ENCODE results near the gene OR52B4.
"Not testable (repeated sequence)": the region's sequence is repeated elsewhere in the genome, so short reads cannot be mapped to it uniquely, and the experiment has no call there.

Gene OR52B4

GRCh38 chr11:4368286-4368685 lies at the start of gene OR52B4:
OR52B4 (minus strand) TSS chr11:4368386; CDS start chr11:4368295, 91 bp downstream.
- in situ Hi-C loops (cut with HindIII; ENCODE audit: low pct_ligation_motif_present, low pct_unique_long_range_greater_than_20kb, low sequenced_read_pairs), result no loop called here
- DNase-seq, result no peak

- DNase-seq, result no peak
- in situ Hi-C loops (cut with HindIII; ENCODE audit: low pct_ligation_motif_present, low pct_unique_long_range_greater_than_20kb, low sequenced_read_pairs), result no loop called here
Observed at GRCh38 chr11:4416816-4417215, 48.6 kb upstream of the OR52B4 start.

GRCh38 chr11:4416306-4416705 lies 48.1 kb upstream of the OR52B4 start:
- no peak for DNase-seq
- in situ Hi-C loops (cut with HindIII; ENCODE audit: low pct_ligation_motif_present, low pct_unique_long_range_greater_than_20kb, low sequenced_read_pairs), result no loop called here

GRCh38 chr11:4406206-4406605 lies 38.0 kb upstream of the OR52B4 start:
- in situ Hi-C loops (cut with HindIII; ENCODE audit: low pct_ligation_motif_present, low pct_unique_long_range_greater_than_20kb, low sequenced_read_pairs); DNase-seq: not testable (repeated sequence)

- in situ Hi-C loops (cut with HindIII; ENCODE audit: low pct_ligation_motif_present, low pct_unique_long_range_greater_than_20kb, low sequenced_read_pairs), result no loop called here
- no peak for DNase-seq
Observed at GRCh38 chr11:4393858-4394223, 25.7 kb upstream of the OR52B4 start.

- in situ Hi-C loops (cut with HindIII; ENCODE audit: low pct_ligation_motif_present, low pct_unique_long_range_greater_than_20kb, low sequenced_read_pairs), result no loop called here
- peak; percentile 83 for DNase-seq
Observed at GRCh38 chr11:4393209-4393857, 25.1 kb upstream of the OR52B4 start, which contains the start of gene TRIM21. TRIM21 (minus strand) TSS chr11:4393702; CDS start chr11:4390409, 3,293 bp downstream.

- DNase-seq, result no peak
Observed at GRCh38 chr11:4388221-4388620, 20.0 kb upstream of the OR52B4 start.

GRCh38 chr11:4385978-4386740 lies 18.0 kb upstream of the OR52B4 start:
- DNase-seq, result no peak
- in situ Hi-C loops (cut with HindIII; ENCODE audit: low pct_ligation_motif_present, low pct_unique_long_range_greater_than_20kb, low sequenced_read_pairs), result no loop called here

More at GRCh38 chr11:4388221-4388620, 20.0 kb upstream of the OR52B4 start:
- in situ Hi-C loops (cut with HindIII; ENCODE audit: low pct_ligation_motif_present, low pct_unique_long_range_greater_than_20kb, low sequenced_read_pairs), result no loop called here

- no peak for DNase-seq
- in situ Hi-C loops (cut with HindIII; ENCODE audit: low pct_ligation_motif_present, low pct_unique_long_range_greater_than_20kb, low sequenced_read_pairs), result no loop called here
Observed at GRCh38 chr11:4381901-4382300, 13.7 kb upstream of the OR52B4 start.

- in situ Hi-C loops (cut with HindIII; ENCODE audit: low pct_ligation_motif_present, low pct_unique_long_range_greater_than_20kb, low sequenced_read_pairs), result no loop called here
- DNase-seq, result no peak
Observed at GRCh38 chr11:4375431-4376140, 7.4 kb upstream of the OR52B4 start.

GRCh38 chr11:4370166-4370565 lies 2.0 kb upstream of the OR52B4 start:
- DNase-seq, result no peak
- in situ Hi-C loops (cut with HindIII; ENCODE audit: low pct_ligation_motif_present, low pct_unique_long_range_greater_than_20kb, low sequenced_read_pairs), result no loop called here

GRCh38 chr11:4348142-4348541 lies 20.0 kb downstream of the OR52B4 start:
- in situ Hi-C loops (cut with HindIII; ENCODE audit: low pct_ligation_motif_present, low pct_unique_long_range_greater_than_20kb, low sequenced_read_pairs); DNase-seq: not testable (repeated sequence)

GRCh38 chr11:4345366-4345765 lies 22.8 kb downstream of the OR52B4 start:
- in situ Hi-C loops (cut with HindIII; ENCODE audit: low pct_ligation_motif_present, low pct_unique_long_range_greater_than_20kb, low sequenced_read_pairs); DNase-seq: not testable (repeated sequence)

- DNase-seq; in situ Hi-C loops (cut with HindIII; ENCODE audit: low pct_ligation_motif_present, low pct_unique_long_range_greater_than_20kb, low sequenced_read_pairs): not testable (repeated sequence)
Observed at GRCh38 chr11:4334356-4334755, 33.8 kb downstream of the OR52B4 start.

Data from ACHN (cell line).